Astrocyte (in vitro differentiated cells and primary cell): ENCODE measurements around the gene HOXA4. TPM values are rescaled to one million over a fixed set of nuclear protein-coding genes. Genes with fewer than 3 reads are reported as not detected.
A peak's percentile ranks its signal among the peaks of the same experiment; 100 is the strongest.

Experiments
- DNase-seq: peaks from one replicate; pipeline ENCODE4 v3.0.0-alpha.2; 2010; ENCODE audit warnings: low read depth
- FAIRE-seq: peaks from 2 replicates; lab custom pipeline; 2011; peaks lifted over from hg19 to GRCh38; lab: Jason Lieb, UNC
- H2AFZ ChIP-seq: 2 replicates; pipeline ENCODE4 v1.6.0; 2012; ENCODE audit warnings: low read depth, low read length, inconsistent platforms
- H3K27ac ChIP-seq: 2 replicates; pipeline ENCODE4 v1.5.1; 2011; ENCODE audit warnings: low read depth, low read length, inconsistent platforms
- H3K27me3 ChIP-seq: 2 replicates; pipeline ENCODE4 v1.6.0; 2011; ENCODE audit warnings: low read length, inconsistent platforms; ENCODE audit not compliant: insufficient read depth
- H3K36me3 ChIP-seq: 2 replicates; pipeline ENCODE4 v1.5.1; 2011; ENCODE audit warnings: low read length, inconsistent platforms; ENCODE audit not compliant: insufficient read depth
- H3K4me1 ChIP-seq: 2 replicates; pipeline ENCODE4 v1.5.1; 2011; ENCODE audit warnings: low read length, inconsistent platforms; ENCODE audit not compliant: insufficient read depth
- H3K4me2 ChIP-seq: 2 replicates; pipeline ENCODE4 v1.6.0; 2012; ENCODE audit warnings: low read length, inconsistent platforms
- H3K4me3 ChIP-seq: 2 replicates; pipeline ENCODE4 v1.5.1; 2011; ENCODE audit warnings: low read depth, mild to moderate bottlenecking, low read length, inconsistent platforms; ENCODE audit not compliant: insufficient read depth
- H3K79me2 ChIP-seq: 2 replicates; pipeline ENCODE4 v1.6.0; 2012; ENCODE audit warnings: mild to moderate bottlenecking, low read length, inconsistent platforms; ENCODE audit not compliant: insufficient read depth
- H3K9ac ChIP-seq: 2 replicates; pipeline ENCODE4 v1.6.0; 2012; ENCODE audit warnings: mild to moderate bottlenecking, low read length, inconsistent platforms
- H3K9me3 ChIP-seq: 2 replicates; pipeline ENCODE4 v1.5.1; 2012; ENCODE audit warnings: low read depth, mild to moderate bottlenecking, low read length, inconsistent platforms; ENCODE audit not compliant: insufficient read depth
- H4K20me1 ChIP-seq: 2 replicates; pipeline ENCODE4 v1.6.0; 2012; ENCODE audit warnings: low read length, inconsistent platforms; ENCODE audit not compliant: insufficient read depth
- H3K27ac Mint-ChIP-seq: one replicate; pipeline ENCODE4 v1.8.0; 2021; ENCODE audit warnings: mild to moderate bottlenecking, mixed read lengths; ENCODE audit not compliant: unreplicated experiment
- H3K27me3 Mint-ChIP-seq: one replicate; pipeline ENCODE4 v1.8.0; 2021; ENCODE audit warnings: low read depth, mixed read lengths; ENCODE audit not compliant: unreplicated experiment
- H3K36me3 Mint-ChIP-seq: one replicate; pipeline ENCODE4 v1.8.0; 2021; ENCODE audit warnings: low read depth, mixed read lengths; ENCODE audit not compliant: unreplicated experiment
- H3K4me1 Mint-ChIP-seq: one replicate; pipeline ENCODE4 v1.8.0; 2021; ENCODE audit warnings: low read depth, mixed read lengths; ENCODE audit not compliant: unreplicated experiment
- H3K4me3 Mint-ChIP-seq: one replicate; pipeline ENCODE4 v1.8.0; 2021; ENCODE audit warnings: mild to moderate bottlenecking, moderate library complexity, mixed read lengths; ENCODE audit not compliant: unreplicated experiment
- H3K9me3 Mint-ChIP-seq: one replicate; pipeline ENCODE4 v1.8.0; 2021; ENCODE audit warnings: mild to moderate bottlenecking, mixed read lengths; ENCODE audit not compliant: unreplicated experiment
- EZH2 ChIP-seq: IDR thresholded peaks from 2 replicates; pipeline ENCODE4 v1.6.1; 2012; ENCODE audit warnings: mild to moderate bottlenecking, low read length, inconsistent platforms; ENCODE audit not compliant: insufficient read depth
- total RNA-seq: library from RNA; stranded (reverse); gene quantifications from 2 replicates; pipeline ENCODE4 v1.2.1, GENCODE V29; 2021
- TF ChIP-seq, protein P1 (sequence below): IDR thresholded peaks from 2 replicates; pipeline ENCODE4 v1.5.1; 2011; ENCODE audit warnings: low read depth, mild to moderate bottlenecking, inconsistent platforms, low read length, moderate library complexity; ENCODE audit not compliant: insufficient read depth

HOXA4 gene
- total RNA-seq, 1 donor from 2014 or later = not detected

DNA sequence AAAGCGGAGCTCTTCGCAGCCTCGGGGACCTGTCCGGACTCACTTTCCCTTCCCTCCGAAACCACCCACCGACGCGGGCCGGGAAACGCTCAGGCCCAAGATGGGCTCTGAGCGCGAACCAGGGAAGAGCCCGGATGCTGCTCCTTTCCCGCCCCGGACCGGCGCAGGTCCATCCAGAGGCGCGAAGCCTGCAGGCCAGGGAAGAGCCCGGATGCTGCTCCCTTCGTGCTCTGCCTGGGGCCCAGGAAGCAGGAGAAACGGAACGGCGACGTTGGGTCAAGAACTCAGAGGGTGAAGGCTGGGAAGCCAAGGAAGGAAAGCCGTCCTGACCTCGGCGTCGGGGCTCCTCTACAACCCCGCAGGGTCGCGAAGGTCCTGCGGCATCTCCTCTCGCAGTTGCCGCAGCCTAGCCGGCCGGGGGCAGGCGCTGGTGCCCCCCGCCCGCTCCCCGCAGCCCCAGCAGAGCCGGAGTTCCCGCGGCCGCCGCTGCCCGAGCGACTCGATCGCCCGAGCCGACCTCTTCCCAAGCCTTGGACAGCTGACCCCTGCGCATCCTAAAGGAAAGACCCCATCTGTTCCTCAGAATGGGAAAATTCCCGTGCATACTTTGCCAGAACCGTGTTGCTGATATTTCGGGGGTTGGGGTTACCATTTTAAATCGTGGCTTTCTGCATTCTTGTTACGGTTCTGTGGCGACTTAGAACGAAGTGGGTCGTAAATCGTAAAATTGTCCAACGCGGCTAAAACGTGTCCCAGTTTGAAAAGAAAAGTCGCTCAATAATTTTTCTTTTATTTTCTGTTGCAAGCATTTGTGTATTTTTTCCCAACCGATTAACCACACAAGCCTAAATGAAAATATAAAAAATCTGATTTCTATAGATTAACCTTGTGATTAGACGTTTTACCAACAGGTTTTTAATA, 42.3 kb downstream of the HOXA4 start:
- Histone ChIP-seq H4K20me1 (no peaks in the 10 kb centered on the region), H3K4me2 (peak overlapping the region; percentile 41), H2AFZ (peak overlapping the region; percentile 50), H3K9me3 (no peaks in the 10 kb centered on the region), H3K27ac (no peak overlapping the region), H3K9ac (no peak overlapping the region), H3K79me2 (no peaks in the 10 kb centered on the region), H3K36me3 (no peaks in the 10 kb centered on the region), H3K4me3 (no peak overlapping the region), H3K4me1 (no peaks in the 10 kb centered on the region), H3K27me3 (peaks cover 55% of the 10 kb centered on the region)
- FAIRE-seq (no peak), DNase-seq (no peak)
- no peak overlapping the region for H3K4me3 Mint-ChIP-seq
- no peaks in the 10 kb centered on the region for H3K36me3 Mint-ChIP-seq
- H3K9me3 Mint-ChIP-seq = peaks cover 15% of the 10 kb centered on the region
- no peak overlapping the region for H3K27ac Mint-ChIP-seq
- TF ChIP-seq EZH2 = peak; percentile 40
- TF ChIP-seq, protein P1, sequence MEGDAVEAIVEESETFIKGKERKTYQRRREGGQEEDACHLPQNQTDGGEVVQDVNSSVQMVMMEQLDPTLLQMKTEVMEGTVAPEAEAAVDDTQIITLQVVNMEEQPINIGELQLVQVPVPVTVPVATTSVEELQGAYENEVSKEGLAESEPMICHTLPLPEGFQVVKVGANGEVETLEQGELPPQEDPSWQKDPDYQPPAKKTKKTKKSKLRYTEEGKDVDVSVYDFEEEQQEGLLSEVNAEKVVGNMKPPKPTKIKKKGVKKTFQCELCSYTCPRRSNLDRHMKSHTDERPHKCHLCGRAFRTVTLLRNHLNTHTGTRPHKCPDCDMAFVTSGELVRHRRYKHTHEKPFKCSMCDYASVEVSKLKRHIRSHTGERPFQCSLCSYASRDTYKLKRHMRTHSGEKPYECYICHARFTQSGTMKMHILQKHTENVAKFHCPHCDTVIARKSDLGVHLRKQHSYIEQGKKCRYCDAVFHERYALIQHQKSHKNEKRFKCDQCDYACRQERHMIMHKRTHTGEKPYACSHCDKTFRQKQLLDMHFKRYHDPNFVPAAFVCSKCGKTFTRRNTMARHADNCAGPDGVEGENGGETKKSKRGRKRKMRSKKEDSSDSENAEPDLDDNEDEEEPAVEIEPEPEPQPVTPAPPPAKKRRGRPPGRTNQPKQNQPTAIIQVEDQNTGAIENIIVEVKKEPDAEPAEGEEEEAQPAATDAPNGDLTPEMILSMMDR = no peak
- peaks cover 82% of the 10 kb centered on the region for H3K27me3 Mint-ChIP-seq
- no peaks in the 10 kb centered on the region for H3K4me1 Mint-ChIP-seq

- Histone ChIP-seq H2AFZ (no peak overlapping the region), H3K27ac (no peak overlapping the region), H3K36me3 (no peaks in the 10 kb centered on the region), H3K79me2 (no peaks in the 10 kb centered on the region), H3K27me3 (peaks cover 14% of the 10 kb centered on the region), H3K9me3 (no peaks in the 10 kb centered on the region), H3K4me1 (no peaks in the 10 kb centered on the region), H4K20me1 (no peaks in the 10 kb centered on the region), H3K4me3 (no peak overlapping the region), H3K9ac (no peak overlapping the region), H3K4me2 (no peak overlapping the region)
- FAIRE-seq (no peak), DNase-seq (no peak)
- Mint-ChIP-seq H3K4me3 (no peak overlapping the region), H3K9me3 (peaks cover 11% of the 10 kb centered on the region), H3K36me3 (no peaks in the 10 kb centered on the region), H3K4me1 (peaks cover 8% of the 10 kb centered on the region), H3K27ac (no peak overlapping the region), H3K27me3 (peaks cover 40% of the 10 kb centered on the region)
- no peak for TF ChIP-seq EZH2
- TF ChIP-seq, protein P1 = no peak
Observed at GRCh38 chr7:27083646-27084045, 46.9 kb downstream of the HOXA4 start.

DNA sequence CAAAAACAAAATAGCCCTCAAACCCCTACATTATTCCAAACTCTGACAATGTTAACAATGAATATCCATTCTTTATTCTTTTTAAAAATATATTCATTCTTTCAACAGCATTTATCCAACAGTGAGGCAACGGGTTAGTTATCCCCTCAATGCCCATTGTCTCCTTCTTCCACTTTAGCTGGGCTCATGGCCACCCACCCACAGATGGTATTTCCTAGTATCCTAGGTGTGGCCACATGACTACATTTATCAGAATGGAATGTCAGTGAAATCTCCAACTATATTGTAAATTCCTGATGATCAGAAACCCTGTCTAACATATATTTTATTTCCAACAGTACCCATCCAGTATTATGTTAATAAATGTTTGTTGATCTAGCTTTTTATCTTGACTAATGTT, 48.4 kb downstream of the HOXA4 start:
- no peak for FAIRE-seq
- no peak overlapping the region for H3K9ac ChIP-seq
- H3K27ac Mint-ChIP-seq = no peak overlapping the region

More for the DNA sequence above, 48.4 kb downstream of the HOXA4 start:
- H3K27ac ChIP-seq = no peak overlapping the region
- H3K9me3 Mint-ChIP-seq = peaks cover 2% of the 10 kb centered on the region
- H3K79me2 ChIP-seq = no peaks in the 10 kb centered on the region
- no peaks in the 10 kb centered on the region for H3K27me3 ChIP-seq
- no peaks in the 10 kb centered on the region for H3K36me3 Mint-ChIP-seq
- no peaks in the 10 kb centered on the region for H3K4me1 ChIP-seq
- no peak overlapping the region for H3K4me3 Mint-ChIP-seq
- no peaks in the 10 kb centered on the region for H3K9me3 ChIP-seq
- no peaks in the 10 kb centered on the region for H4K20me1 ChIP-seq
- TF ChIP-seq EZH2 = no peak
- TF ChIP-seq, protein P1 = no peak
- no peak for DNase-seq
- H3K36me3 ChIP-seq = no peaks in the 10 kb centered on the region
- H3K4me1 Mint-ChIP-seq = peaks cover 8% of the 10 kb centered on the region
- no peak overlapping the region for H3K4me3 ChIP-seq
- H3K27me3 Mint-ChIP-seq = peaks cover 28% of the 10 kb centered on the region
- H3K4me2 ChIP-seq = no peak overlapping the region
- H2AFZ ChIP-seq = no peak overlapping the region
